MM.1S (cell line): ENCODE measurements around the gene POLR2H.

Experiments
- EZH2 ChIP-seq: fragments of 300-600 bp; sonication (generic); optimal IDR thresholded peaks from 2 replicates; pipeline ENCODE3; 2017; ENCODE audit warnings: low read depth, mild to moderate bottlenecking, antibody characterized with exemption, low read length, mixed read lengths
- EZH2phosphoT487 ChIP-seq: fragments of 300-600 bp; sonication (generic); IDR thresholded peaks from 2 replicates; pipeline ENCODE4 v1.6.1; 2018; ENCODE audit warnings: antibody characterized with exemption, low read length
- TF ChIP-seq, protein P1 (sequence below): fragments of 300-600 bp; sonication (generic); IDR thresholded peaks from 2 replicates; pipeline ENCODE4 v1.5.1; 2016; ENCODE audit warnings: antibody characterized with exemption, low read length, mixed read lengths

DNA sequence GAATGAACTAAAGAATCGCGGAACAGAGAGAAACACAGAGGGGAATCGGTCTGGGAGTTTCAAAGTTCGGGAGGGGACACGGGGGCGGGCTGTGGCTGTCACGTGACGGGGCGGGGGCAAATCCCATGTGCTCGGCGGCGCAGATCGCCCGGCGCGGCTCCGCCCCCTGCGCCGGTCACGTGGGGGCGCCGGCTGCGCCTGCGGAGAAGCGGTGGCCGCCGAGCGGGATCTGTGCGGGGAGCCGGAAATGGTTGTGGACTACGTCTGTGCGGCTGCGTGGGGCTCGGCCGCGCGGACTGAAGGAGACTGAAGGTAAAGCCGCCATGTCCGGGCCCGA, 47.2 kb upstream of the POLR2H start, which contains the start of gene EIF4G1:
- TF ChIP-seq, protein P1, sequence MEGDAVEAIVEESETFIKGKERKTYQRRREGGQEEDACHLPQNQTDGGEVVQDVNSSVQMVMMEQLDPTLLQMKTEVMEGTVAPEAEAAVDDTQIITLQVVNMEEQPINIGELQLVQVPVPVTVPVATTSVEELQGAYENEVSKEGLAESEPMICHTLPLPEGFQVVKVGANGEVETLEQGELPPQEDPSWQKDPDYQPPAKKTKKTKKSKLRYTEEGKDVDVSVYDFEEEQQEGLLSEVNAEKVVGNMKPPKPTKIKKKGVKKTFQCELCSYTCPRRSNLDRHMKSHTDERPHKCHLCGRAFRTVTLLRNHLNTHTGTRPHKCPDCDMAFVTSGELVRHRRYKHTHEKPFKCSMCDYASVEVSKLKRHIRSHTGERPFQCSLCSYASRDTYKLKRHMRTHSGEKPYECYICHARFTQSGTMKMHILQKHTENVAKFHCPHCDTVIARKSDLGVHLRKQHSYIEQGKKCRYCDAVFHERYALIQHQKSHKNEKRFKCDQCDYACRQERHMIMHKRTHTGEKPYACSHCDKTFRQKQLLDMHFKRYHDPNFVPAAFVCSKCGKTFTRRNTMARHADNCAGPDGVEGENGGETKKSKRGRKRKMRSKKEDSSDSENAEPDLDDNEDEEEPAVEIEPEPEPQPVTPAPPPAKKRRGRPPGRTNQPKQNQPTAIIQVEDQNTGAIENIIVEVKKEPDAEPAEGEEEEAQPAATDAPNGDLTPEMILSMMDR = no peak
- TF ChIP-seq EZH2 (no peak), EZH2phosphoT487 (no peak)
